Measurements from ENCODE around the gene AJM1.
"Not testable (repeated sequence)": the region's sequence is repeated elsewhere in the genome, so short reads cannot be mapped to it uniquely, and the experiment has no call there.

Gene AJM1

DNA sequence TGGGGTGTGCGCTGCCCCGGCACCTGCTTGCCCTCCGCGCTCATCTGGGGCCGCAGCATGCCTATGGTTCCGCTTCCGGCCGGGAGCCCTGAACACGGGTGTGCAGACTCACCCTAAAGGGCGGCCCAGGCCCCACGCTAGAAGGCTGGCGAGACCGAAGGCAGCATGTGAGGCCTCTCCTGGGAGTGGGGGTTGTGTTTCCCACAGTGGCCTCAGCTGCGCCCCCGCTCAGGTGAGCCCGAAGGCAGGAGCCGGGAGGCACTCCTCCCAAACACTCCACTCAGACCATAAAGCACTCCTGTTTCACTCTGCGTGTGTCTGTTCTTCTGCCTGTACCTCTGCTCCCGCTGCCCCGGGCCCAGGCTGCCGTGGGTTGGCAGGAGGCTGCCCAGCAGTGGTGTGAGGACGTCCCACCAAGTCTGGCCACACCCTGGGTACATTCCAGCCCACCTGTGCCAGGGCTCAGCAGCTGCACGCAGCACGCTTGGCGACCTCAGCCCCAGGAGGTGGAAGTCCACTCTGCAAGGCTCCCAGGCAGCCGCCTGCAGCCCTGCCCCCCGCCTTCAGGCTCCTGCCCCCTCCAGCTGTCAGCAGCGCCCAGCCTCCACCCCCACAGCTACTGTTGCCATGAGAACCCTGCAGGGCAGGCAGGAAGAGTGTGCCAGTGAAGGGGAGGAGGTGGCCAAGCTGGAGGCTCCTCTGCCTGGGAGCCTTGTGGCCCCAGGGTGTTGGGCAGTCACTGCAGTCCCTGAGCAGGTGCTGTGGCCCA, 1.2 kb upstream of the AJM1 start:
- no peaks in the 10 kb centered on the region for H3K9me3 ChIP-seq (ENCODE audit: insufficient read depth, low read length)
- TF ChIP-seq EZH2phosphoT487 (IDR thresholded peaks at IDR 0.05; ENCODE audit: low read depth) = no peak
- TF ChIP-seq, protein P1, sequence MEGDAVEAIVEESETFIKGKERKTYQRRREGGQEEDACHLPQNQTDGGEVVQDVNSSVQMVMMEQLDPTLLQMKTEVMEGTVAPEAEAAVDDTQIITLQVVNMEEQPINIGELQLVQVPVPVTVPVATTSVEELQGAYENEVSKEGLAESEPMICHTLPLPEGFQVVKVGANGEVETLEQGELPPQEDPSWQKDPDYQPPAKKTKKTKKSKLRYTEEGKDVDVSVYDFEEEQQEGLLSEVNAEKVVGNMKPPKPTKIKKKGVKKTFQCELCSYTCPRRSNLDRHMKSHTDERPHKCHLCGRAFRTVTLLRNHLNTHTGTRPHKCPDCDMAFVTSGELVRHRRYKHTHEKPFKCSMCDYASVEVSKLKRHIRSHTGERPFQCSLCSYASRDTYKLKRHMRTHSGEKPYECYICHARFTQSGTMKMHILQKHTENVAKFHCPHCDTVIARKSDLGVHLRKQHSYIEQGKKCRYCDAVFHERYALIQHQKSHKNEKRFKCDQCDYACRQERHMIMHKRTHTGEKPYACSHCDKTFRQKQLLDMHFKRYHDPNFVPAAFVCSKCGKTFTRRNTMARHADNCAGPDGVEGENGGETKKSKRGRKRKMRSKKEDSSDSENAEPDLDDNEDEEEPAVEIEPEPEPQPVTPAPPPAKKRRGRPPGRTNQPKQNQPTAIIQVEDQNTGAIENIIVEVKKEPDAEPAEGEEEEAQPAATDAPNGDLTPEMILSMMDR (IDR thresholded peaks at IDR 0.05; ENCODE audit: low read depth, low read length) = no peak
- no peaks in the 10 kb centered on the region for H4K20me1 ChIP-seq (ENCODE audit: insufficient read depth, low read length)
- no peak overlapping the region for H2AFZ ChIP-seq (ENCODE audit: low read depth, low read length)
- no peak overlapping the region for H3K9ac ChIP-seq (ENCODE audit: low read length)
- H3K4me2 ChIP-seq (ENCODE audit: low read length) = no peak overlapping the region
- peaks cover 9% of the 10 kb centered on the region for H3K36me3 ChIP-seq (replicated peaks; ENCODE audit: low read depth, low read length)
- no peaks in the 10 kb centered on the region for H3K27me3 ChIP-seq (ENCODE audit: low read depth, low read length)
- H3K4me3 ChIP-seq (ENCODE audit: low read length) = no peak overlapping the region
- no peaks in the 10 kb centered on the region for H3K79me2 ChIP-seq (ENCODE audit: low read length)
- no peak overlapping the region for H3K27ac ChIP-seq (ENCODE audit: low read length)
- H3K4me1 ChIP-seq (ENCODE audit: low read length) = peaks cover 7% of the 10 kb centered on the region

DNA sequence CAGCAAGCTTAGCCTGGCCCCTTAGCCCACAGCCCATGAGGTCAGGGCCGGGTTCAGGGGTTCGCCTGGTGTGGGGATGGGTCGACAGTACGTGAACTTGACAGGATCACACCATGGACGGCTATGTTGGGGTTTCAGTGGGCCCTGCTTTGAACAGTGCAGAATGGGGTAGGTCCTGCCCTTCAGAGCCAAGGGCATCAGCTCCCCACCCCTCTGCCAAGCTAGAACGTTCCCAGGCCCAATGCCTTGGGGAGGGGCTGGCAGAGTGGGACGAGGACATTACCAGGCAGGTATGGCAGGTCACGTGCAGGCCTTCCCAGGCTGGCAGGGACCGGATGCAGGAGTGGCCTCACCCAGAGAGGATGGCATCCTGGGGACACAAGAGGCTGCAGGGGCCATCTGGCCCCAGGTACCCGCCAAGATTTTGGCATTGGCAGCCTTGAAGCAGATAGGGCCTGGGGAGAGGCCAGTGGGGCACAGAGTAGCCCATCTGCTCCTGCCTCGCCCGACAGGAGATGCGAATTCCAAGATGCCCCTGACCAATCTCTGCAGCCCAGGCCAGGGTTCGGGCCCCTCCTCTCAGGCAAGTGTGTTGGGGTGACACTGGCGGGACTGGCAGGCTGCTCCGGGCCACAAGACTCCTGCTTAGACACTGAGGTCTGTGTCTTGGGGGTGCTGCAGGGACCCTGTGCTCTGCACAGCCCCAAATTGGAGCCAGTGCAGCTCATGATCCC, 465 bp upstream of the AJM1 start:
- H3K79me2 ChIP-seq (ENCODE audit: low read length); H3K9ac ChIP-seq (ENCODE audit: low read length); H3K27ac ChIP-seq (ENCODE audit: low read length); H2AFZ ChIP-seq (ENCODE audit: low read depth, low read length); H4K20me1 ChIP-seq (ENCODE audit: insufficient read depth, low read length); H3K4me1 ChIP-seq (ENCODE audit: low read length); H3K27me3 ChIP-seq (ENCODE audit: low read depth, low read length); H3K9me3 ChIP-seq (ENCODE audit: insufficient read depth, low read length); H3K36me3 ChIP-seq (replicated peaks; ENCODE audit: low read depth, low read length): not testable (repeated sequence)
- Histone ChIP-seq H3K4me3 (ENCODE audit: low read length) (peak overlapping the region; percentile 93), H3K4me2 (ENCODE audit: low read length) (peak overlapping the region; percentile 98)

- not testable (repeated sequence) for H3K27me3 ChIP-seq (ENCODE audit: low read depth, low read length); H2AFZ ChIP-seq (ENCODE audit: low read depth, low read length); H3K36me3 ChIP-seq (replicated peaks; ENCODE audit: low read depth, low read length); H3K9me3 ChIP-seq (ENCODE audit: insufficient read depth, low read length); H3K27ac ChIP-seq (ENCODE audit: low read length); H4K20me1 ChIP-seq (ENCODE audit: insufficient read depth, low read length); H3K9ac ChIP-seq (ENCODE audit: low read length); H3K79me2 ChIP-seq (ENCODE audit: low read length)
- H3K4me3 ChIP-seq (ENCODE audit: low read length) = peak overlapping the region; percentile 32; the same call in 1 of the 2 replicates
- peak overlapping the region; percentile 46 for H3K4me2 ChIP-seq (ENCODE audit: low read length)
- peaks cover 13% of the 10 kb centered on the region for H3K4me1 ChIP-seq (ENCODE audit: low read length)
Observed at GRCh38 chr9:136843159-136843800, 1.0 kb downstream of the AJM1 start.

GRCh38 chr9:136843801-136844740, 1.8 kb downstream of the AJM1 start:
- not testable (repeated sequence) for H4K20me1 ChIP-seq (ENCODE audit: insufficient read depth, low read length); H3K36me3 ChIP-seq (replicated peaks; ENCODE audit: low read depth, low read length); H3K4me3 ChIP-seq (ENCODE audit: low read length); H3K9ac ChIP-seq (ENCODE audit: low read length); H3K79me2 ChIP-seq (ENCODE audit: low read length); H3K27me3 ChIP-seq (ENCODE audit: low read depth, low read length); H3K27ac ChIP-seq (ENCODE audit: low read length); H2AFZ ChIP-seq (ENCODE audit: low read depth, low read length); H3K9me3 ChIP-seq (ENCODE audit: insufficient read depth, low read length)
- peak overlapping the region; percentile 46; the same call in 1 of the 2 replicates for H3K4me2 ChIP-seq (ENCODE audit: low read length)
- TF ChIP-seq, protein P1 (IDR thresholded peaks at IDR 0.05; ENCODE audit: low read depth, low read length) = peak; percentile 50
- H3K4me1 ChIP-seq (ENCODE audit: low read length) = peaks cover 13% of the 10 kb centered on the region

All from OCI-LY3 (cell line).